ENCODE data around the gene ARL3.
"Not testable (repeated sequence)": the region's sequence is repeated elsewhere in the genome, so short reads cannot be mapped to it uniquely, and the experiment has no call there.

ARL3 gene

DNA sequence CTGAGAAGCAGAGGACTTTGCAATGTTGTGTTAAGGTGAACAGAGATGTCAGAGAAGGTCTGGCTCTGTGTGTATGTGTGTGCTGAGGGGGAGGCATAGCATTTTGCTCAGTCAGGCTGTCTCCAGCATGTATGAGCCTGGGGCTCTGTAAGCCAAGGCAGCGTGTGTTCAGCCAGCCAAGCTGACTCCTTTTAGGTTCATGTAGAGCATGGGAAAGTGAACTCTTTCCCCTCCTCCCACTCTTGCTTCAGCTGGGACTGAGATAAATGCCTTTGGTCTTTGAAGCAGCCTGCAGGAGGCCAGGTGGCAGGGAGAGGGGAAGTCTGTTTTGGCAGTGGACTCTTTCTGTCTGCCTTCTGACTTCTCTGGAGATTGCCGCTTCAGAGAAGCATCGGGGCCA, 4.0 kb upstream of the ARL3 start:
- TF ChIP-seq EZH2phosphoT487 (IDR thresholded peaks at IDR 0.05; ENCODE audit: borderline replicate concordance, low read length) (no peak), CTCF (IDR thresholded peaks at IDR 0.05; ENCODE audit: low read depth, low read length, poor library complexity, severe bottlenecking) (no peak)
- Histone ChIP-seq H4K20me1 (ENCODE audit: control insufficient read depth, insufficient read depth, low read depth, low read length) (0 out of 2 replicates have a peak, but pooled peaks cover 3% of the 10 kb centered on the region), H3K4me2 (ENCODE audit: low read length) (peak overlapping the region; percentile 17; the same call in 1 of the 2 replicates), H3K4me1 (ENCODE audit: control insufficient read depth, low read length) (peaks cover 26% of the 10 kb centered on the region), H3F3A (ENCODE audit: control insufficient read depth, insufficient read depth) (no peaks in the 10 kb centered on the region), H3K27me3 (ENCODE audit: control insufficient read depth, low read length) (no peaks in the 10 kb centered on the region), H3K27ac (ENCODE audit: low read depth, low read length) (no peak overlapping the region), H3K4me3 (ENCODE audit: low read length) (no peak overlapping the region), H3K9me2 (replicated peaks; ENCODE audit: control insufficient read depth, low read length) (no peaks in the 10 kb centered on the region), H3K79me2 (ENCODE audit: control insufficient read depth, low read length) (peaks cover 93% of the 10 kb centered on the region), H3K36me3 (ENCODE audit: control insufficient read depth, low read length) (peaks cover 55% of the 10 kb centered on the region), H3K9me3 (ENCODE audit: control insufficient read depth, insufficient read depth, low read length) (no peaks in the 10 kb centered on the region)

GRCh38 chr10:102716900-102717565, 2.8 kb upstream of the ARL3 start:
- H4K20me1 ChIP-seq (ENCODE audit: control insufficient read depth, insufficient read depth, low read depth, low read length); H3K4me3 ChIP-seq (ENCODE audit: low read length); H3K27ac ChIP-seq (ENCODE audit: low read depth, low read length); H3K27me3 ChIP-seq (ENCODE audit: control insufficient read depth, low read length); H3K9me2 ChIP-seq (replicated peaks; ENCODE audit: control insufficient read depth, low read length); H3F3A ChIP-seq (ENCODE audit: control insufficient read depth, insufficient read depth); H3K9me3 ChIP-seq (ENCODE audit: control insufficient read depth, insufficient read depth, low read length): not testable (repeated sequence)
- Histone ChIP-seq H3K4me2 (ENCODE audit: low read length) (peak overlapping the region; percentile 94), H3K36me3 (ENCODE audit: control insufficient read depth, low read length) (peaks cover 50% of the 10 kb centered on the region), H3K79me2 (ENCODE audit: control insufficient read depth, low read length) (peaks cover 93% of the 10 kb centered on the region), H3K4me1 (ENCODE audit: control insufficient read depth, low read length) (peaks cover 37% of the 10 kb centered on the region)

DNA sequence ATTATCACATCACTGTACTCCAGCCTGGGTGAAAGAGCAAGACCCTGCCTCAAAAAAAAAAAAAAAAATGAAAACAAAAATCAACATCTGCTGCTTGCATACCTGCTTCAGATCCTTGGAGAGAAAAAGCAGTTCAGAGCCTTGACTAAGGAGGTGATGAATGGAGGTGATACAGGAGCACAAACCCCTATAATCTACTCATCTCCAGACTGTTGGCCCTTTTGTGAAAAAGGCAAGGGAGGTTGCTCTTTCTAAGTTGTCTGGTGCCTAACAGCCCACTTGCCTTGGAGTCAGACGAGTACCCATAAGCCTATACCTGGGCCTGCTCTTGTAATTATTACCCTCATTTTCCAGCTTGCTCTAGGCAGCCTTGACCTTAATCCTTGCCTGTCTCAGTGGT, 1.7 kb upstream of the ARL3 start:
- Histone ChIP-seq H4K20me1 (ENCODE audit: control insufficient read depth, insufficient read depth, low read depth, low read length) (0 out of 2 replicates have a peak, but pooled peaks cover 3% of the 10 kb centered on the region), H3K4me3 (ENCODE audit: low read length) (peak overlapping the region; percentile 77), H3K4me1 (ENCODE audit: control insufficient read depth, low read length) (peaks cover 45% of the 10 kb centered on the region), H3K9me2 (replicated peaks; ENCODE audit: control insufficient read depth, low read length) (no peaks in the 10 kb centered on the region), H3K4me2 (ENCODE audit: low read length) (peak overlapping the region; percentile 94), H3F3A (ENCODE audit: control insufficient read depth, insufficient read depth) (peaks cover 9% of the 10 kb centered on the region), H3K79me2 (ENCODE audit: control insufficient read depth, low read length) (peaks cover 92% of the 10 kb centered on the region), H3K36me3 (ENCODE audit: control insufficient read depth, low read length) (peaks cover 45% of the 10 kb centered on the region), H3K27ac (ENCODE audit: low read depth, low read length) (no peak overlapping the region), H3K9me3 (ENCODE audit: control insufficient read depth, insufficient read depth, low read length) (no peaks in the 10 kb centered on the region), H3K27me3 (ENCODE audit: control insufficient read depth, low read length) (no peaks in the 10 kb centered on the region)
- TF ChIP-seq EZH2phosphoT487 (IDR thresholded peaks at IDR 0.05; ENCODE audit: borderline replicate concordance, low read length) (no peak), CTCF (IDR thresholded peaks at IDR 0.05; ENCODE audit: low read depth, low read length, poor library complexity, severe bottlenecking) (no peak)

- H4K20me1 ChIP-seq (ENCODE audit: control insufficient read depth, insufficient read depth, low read depth, low read length), result no peaks in the 10 kb centered on the region
- peak within 1 kb of the TSS; percentile 94 for H3K4me2 ChIP-seq (ENCODE audit: low read length)
- H3K9me2 ChIP-seq (replicated peaks; ENCODE audit: control insufficient read depth, low read length), result no peaks in the 10 kb centered on the region
- no peaks in the 10 kb centered on the region for H3K27me3 ChIP-seq (ENCODE audit: control insufficient read depth, low read length)
- no peaks in the 10 kb centered on the region for H3K9me3 ChIP-seq (ENCODE audit: control insufficient read depth, insufficient read depth, low read length)
- peak; percentile 69 for TF ChIP-seq CTCF (IDR thresholded peaks at IDR 0.05; ENCODE audit: low read depth, low read length, poor library complexity, severe bottlenecking)
- no peak for TF ChIP-seq EZH2phosphoT487 (IDR thresholded peaks at IDR 0.05; ENCODE audit: borderline replicate concordance, low read length)
- peak within 1 kb of the TSS; percentile 77 for H3K4me3 ChIP-seq (ENCODE audit: low read length)
- H3F3A ChIP-seq (ENCODE audit: control insufficient read depth, insufficient read depth), result peaks cover 13% of the 10 kb centered on the region
- peaks cover 37% of the 10 kb centered on the region for H3K36me3 ChIP-seq (ENCODE audit: control insufficient read depth, low read length)
- peak within 1 kb of the TSS; percentile 88 for H3K27ac ChIP-seq (ENCODE audit: low read depth, low read length)
- H3K4me1 ChIP-seq (ENCODE audit: control insufficient read depth, low read length), result peaks cover 55% of the 10 kb centered on the region
- peaks cover 92% of the 10 kb centered on the region for H3K79me2 ChIP-seq (ENCODE audit: control insufficient read depth, low read length)
These were observed 641 bp upstream of the ARL3 start, which contains the start of gene SFXN2 for GRCh38 chr10:102714621-102715455. TSS of gene SFXN2 (plus strand) at chr10:102714636. CDS start at chr10:102726637, 12,001 bp downstream.
